ENCODE measurements around the gene TRPV4. TPM values are rescaled to one million over a fixed set of nuclear protein-coding genes. Genes with fewer than 3 reads are reported as not detected.

Gene TRPV4
- total and polyA plus RNA-seq, 9 of the 15 experiments (the other 6 are each of a cell fraction or from before 2014, with no cell fraction given): 0.13 TPM; not detected in 8

- WGBS (ENCODE audit: insufficient coverage, low coverage, missing lambda C conversion rate): under 1% methylated on average over 11 of the region's 17 CpGs
- no peak for FAIRE-seq
- no peak overlapping the region for H3K4me3 ChIP-seq
- H3K27ac ChIP-seq (ENCODE audit: extremely low read depth, low read depth, low read length): no peak overlapping the region
- ChIA-PET POLR2A (interaction anchor here (0.6 to 1.1 kb wide), 2 partner anchors 171 to 1206 kb away, joined by 3 to 5 read pairs; no protein-coding TSS in a partner anchor), CTCF (ENCODE audit: low intra/inter-chr PET ratio) (interaction anchor here (0.6 kb wide), 1 partner anchor 14 kb away, joined by 3 read pairs; no protein-coding TSS in a partner anchor)
- no peak for ATAC-seq
- H4K20me1 ChIP-seq (replicated peaks; ENCODE audit: control insufficient read depth, insufficient read depth, low read length): peaks cover 9% of the 10 kb centered on the region; the same call in 1 of the 2 replicates
- intact Hi-C loops (cut with micrococcal nuclease) (no loop called here), in situ Hi-C loops (cut with MboI) (loop anchor here (5.0 kb wide), 1 partner anchor 339 kb away; no protein-coding TSS in a partner anchor)
- DNase-seq (ENCODE audit: extremely low read depth in 1 of 4, low spot score in 3 of 4): no peak
- no peak overlapping the region for H3K9ac ChIP-seq (ENCODE audit: insufficient read depth in 1 of 2, low read depth in 2 of 2, low read length in 2 of 2)
- H3K9me1 ChIP-seq (ENCODE audit: control insufficient read depth, insufficient read depth, low read length): no peaks in the 10 kb centered on the region
- peaks cover 0 to 22% of the 10 kb centered on the region in 2 experiments; a peak in 3 of 5 replicates for H3K4me1 ChIP-seq (replicated peaks in 1 of 2; ENCODE audit: control insufficient read depth in 2 of 2, insufficient read depth in 2 of 2, low read length in 2 of 2)
- H3K9me3 ChIP-seq (replicated peaks; ENCODE audit: control insufficient read depth, insufficient read depth, low read depth, low read length): no peaks in the 10 kb centered on the region
- BruUV-seq (replicated peaks): no TSS peak
- H3K27me3 ChIP-seq (ENCODE audit: control insufficient read depth in 2 of 2, insufficient read depth in 2 of 2, low read length in 2 of 2): peaks cover 19 to 67% of the 10 kb centered on the region in 2 experiments; a peak in 3 of 5 replicates
- no peaks in the 10 kb centered on the region for H3K79me2 ChIP-seq (ENCODE audit: control insufficient read depth, insufficient read depth, low read length)
- no peak overlapping the region for H2AFZ ChIP-seq (ENCODE audit: low read depth, low read length)
- H3K4me2 ChIP-seq (ENCODE audit: insufficient read depth, low read length): no peak overlapping the region
- H3K36me3 ChIP-seq (ENCODE audit: control insufficient read depth, insufficient read depth, low read length): no peaks in the 10 kb centered on the region
- no peak for TF ChIP-seq GTF2A2 (tag; IDR thresholded peaks at IDR 0.05)
- no peak for TF ChIP-seq ZNF41 (CRISPR knock-in tag; conservative IDR thresholded peaks at IDR 0.05)
- no peak for TF ChIP-seq RFX1 (IDR thresholded peaks at IDR 0.05)
- TF ChIP-seq SETDB1 (IDR thresholded peaks at IDR 0.05; ENCODE audit: low read length): no peak
- TF ChIP-seq SREBF1 (IDR thresholded peaks at IDR 0.05; ENCODE audit: borderline replicate concordance, low read depth, low read length): no peak
- TF ChIP-seq, protein P1, sequence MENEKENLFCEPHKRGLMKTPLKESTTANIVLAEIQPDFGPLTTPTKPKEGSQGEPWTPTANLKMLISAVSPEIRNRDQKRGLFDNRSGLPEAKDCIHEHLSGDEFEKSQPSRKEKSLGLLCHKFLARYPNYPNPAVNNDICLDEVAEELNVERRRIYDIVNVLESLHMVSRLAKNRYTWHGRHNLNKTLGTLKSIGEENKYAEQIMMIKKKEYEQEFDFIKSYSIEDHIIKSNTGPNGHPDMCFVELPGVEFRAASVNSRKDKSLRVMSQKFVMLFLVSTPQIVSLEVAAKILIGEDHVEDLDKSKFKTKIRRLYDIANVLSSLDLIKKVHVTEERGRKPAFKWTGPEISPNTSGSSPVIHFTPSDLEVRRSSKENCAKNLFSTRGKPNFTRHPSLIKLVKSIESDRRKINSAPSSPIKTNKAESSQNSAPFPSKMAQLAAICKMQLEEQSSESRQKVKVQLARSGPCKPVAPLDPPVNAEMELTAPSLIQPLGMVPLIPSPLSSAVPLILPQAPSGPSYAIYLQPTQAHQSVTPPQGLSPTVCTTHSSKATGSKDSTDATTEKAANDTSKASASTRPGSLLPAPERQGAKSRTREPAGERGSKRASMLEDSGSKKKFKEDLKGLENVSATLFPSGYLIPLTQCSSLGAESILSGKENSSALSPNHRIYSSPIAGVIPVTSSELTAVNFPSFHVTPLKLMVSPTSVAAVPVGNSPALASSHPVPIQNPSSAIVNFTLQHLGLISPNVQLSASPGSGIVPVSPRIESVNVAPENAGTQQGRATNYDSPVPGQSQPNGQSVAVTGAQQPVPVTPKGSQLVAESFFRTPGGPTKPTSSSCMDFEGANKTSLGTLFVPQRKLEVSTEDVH (IDR thresholded peaks at IDR 0.05; ENCODE audit: low read depth, partially characterized antibody): no peak
- no peak for TF ChIP-seq RBFOX2 (IDR thresholded peaks at IDR 0.05; ENCODE audit: low read depth, low read length)
- no peak for TF ChIP-seq KLF13 (tag; IDR thresholded peaks at IDR 0.05; ENCODE audit: borderline replicate concordance, low read depth)
- no peak for TF ChIP-seq TRIM24 (IDR thresholded peaks at IDR 0.05)
- no peak for TF ChIP-seq HEY1 (CRISPR knock-in tag; IDR thresholded peaks at IDR 0.05; ENCODE audit: borderline replicate concordance)
- no peak for TF ChIP-seq RNF219 (CRISPR knock-in tag; IDR thresholded peaks at IDR 0.05)
- no peak for TF ChIP-seq ZC3H4 (CRISPR knock-in tag; IDR thresholded peaks at IDR 0.05; ENCODE audit: borderline replicate concordance)
Observed at GRCh38 chr12:109770861-109771670, 62.1 kb downstream of the TRPV4 start.
